ENCODE results near the gene APOA5. TPM values are rescaled to one million over a fixed set of nuclear protein-coding genes. Genes with fewer than 3 reads are reported as not detected.

APOA5 gene
- polyA plus RNA-seq, 1 donor, result 0.09 TPM

DNA sequence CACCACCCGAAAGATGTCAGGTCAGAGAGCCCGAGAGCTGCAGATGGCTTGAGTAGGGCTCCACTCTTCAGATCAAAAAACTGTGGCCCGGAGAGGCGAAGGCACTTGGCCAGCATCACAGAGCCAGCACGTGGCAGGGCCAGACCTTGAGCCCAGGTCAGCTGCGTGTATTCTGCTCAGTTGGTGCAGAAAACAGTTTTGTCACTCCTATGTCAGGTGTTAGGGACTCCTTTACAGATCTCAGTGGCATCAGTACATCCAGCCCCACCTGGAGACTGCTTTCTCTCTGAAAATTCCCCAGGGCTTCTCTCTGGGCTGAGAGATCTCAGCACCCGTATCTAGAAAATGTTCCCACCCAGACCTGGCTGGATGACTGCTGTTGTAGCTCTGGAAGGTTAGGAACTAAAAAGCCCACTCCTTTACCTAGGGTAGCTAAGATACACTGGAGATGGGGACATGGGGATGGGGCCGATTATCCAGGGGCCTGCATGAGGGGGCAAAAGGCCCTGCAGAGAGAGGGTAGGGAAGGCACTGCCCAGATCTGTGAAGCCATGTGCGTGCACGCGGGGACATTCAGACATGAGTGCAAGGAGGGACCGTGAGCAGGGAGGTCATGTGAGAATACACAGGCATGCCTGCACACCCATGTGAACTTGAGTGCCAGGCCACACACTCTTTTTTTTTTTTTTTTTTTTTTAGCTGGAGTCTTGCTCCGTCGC is 42.3 kb upstream of the APOA5 start:
- peak in 1 of 2 donors; percentile 71 for DNase-seq
- Histone ChIP-seq H3K36me3 (ENCODE audit: control insufficient read depth, insufficient read depth, low read length) (peaks cover 10% of the 10 kb centered on the region), H3K4me3 (ENCODE audit: low read length) (no peak overlapping the region), H3K4me1 (ENCODE audit: control insufficient read depth, insufficient read depth, low read length) (peaks cover 60% of the 10 kb centered on the region), H3K27ac (ENCODE audit: low read length) (peak overlapping the region; percentile 97), H3K9me3 (ENCODE audit: control insufficient read depth, low read depth, low read length) (no peaks in the 10 kb centered on the region), H3K27me3 (ENCODE audit: control insufficient read depth, insufficient read depth, low read length) (no peaks in the 10 kb centered on the region)
- no CpG with 5 or more reads among the region's 14 CpGs for WGBS (ENCODE audit: insufficient coverage, low lambda C conversion rate)

DNA sequence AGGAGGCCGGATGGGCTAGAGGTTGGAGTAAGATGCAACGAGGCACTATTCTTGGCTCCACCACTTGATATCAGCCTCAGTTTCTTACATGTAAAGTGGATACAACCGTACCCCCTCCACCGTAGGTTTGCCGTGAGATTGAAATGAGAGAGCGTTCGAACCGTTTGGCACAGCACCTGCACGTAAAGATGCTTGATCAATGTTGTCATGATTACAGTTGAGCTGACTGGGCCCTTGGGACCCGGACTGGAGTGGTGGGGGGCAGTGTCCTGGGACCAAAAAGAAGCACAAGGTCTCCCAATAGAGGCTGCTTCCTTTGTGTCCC is 41.8 kb upstream of the APOA5 start:
- peaks cover 10% of the 10 kb centered on the region for H3K36me3 ChIP-seq (ENCODE audit: control insufficient read depth, insufficient read depth, low read length)
- DNase-seq, result no peak
- no peaks in the 10 kb centered on the region for H3K27me3 ChIP-seq (ENCODE audit: control insufficient read depth, insufficient read depth, low read length)
- no peak overlapping the region for H3K4me3 ChIP-seq (ENCODE audit: low read length)
- H3K27ac ChIP-seq (ENCODE audit: low read length), result peak overlapping the region; percentile 97
- H3K9me3 ChIP-seq (ENCODE audit: control insufficient read depth, low read depth, low read length), result no peaks in the 10 kb centered on the region
- peaks cover 61% of the 10 kb centered on the region for H3K4me1 ChIP-seq (ENCODE audit: control insufficient read depth, insufficient read depth, low read length)
- 90% methylated on average over 2 of the region's 10 CpGs for WGBS (ENCODE audit: insufficient coverage, low lambda C conversion rate)

DNA sequence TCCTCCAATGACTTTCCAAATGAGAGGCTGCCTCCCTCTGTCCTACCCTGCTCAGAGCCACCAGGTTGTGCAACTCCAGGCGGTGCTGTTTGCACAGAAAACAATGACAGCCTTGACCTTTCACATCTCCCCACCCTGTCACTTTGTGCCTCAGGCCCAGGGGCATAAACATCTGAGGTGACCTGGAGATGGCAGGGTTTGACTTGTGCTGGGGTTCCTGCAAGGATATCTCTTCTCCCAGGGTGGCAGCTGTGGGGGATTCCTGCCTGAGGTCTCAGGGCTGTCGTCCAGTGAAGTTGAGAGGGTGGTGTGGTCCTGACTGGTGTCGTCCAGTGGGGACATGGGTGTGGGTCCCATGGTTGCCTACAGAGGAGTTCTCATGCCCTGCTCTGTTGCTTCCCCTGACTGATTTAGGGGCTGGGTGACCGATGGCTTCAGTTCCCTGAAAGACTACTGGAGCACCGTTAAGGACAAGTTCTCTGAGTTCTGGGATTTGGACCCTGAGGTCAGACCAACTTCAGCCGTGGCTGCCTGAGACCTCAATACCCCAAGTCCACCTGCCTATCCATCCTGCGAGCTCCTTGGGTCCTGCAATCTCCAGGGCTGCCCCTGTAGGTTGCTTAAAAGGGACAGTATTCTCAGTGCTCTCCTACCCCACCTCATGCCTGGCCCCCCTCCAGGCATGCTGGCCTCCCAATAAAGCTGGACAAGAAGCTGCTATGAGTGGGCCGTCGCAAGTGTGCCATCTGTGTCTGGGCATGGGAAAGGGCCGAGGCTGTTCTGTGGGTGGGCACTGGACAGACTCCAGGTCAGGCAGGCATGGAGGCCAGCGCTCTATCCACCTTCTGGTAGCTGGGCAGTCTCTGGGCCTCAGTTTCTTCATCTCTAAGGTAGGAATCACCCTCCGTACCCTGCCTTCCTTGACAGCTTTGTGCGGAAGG is 40.9 kb upstream of the APOA5 start:
- peak overlapping the region; percentile 97 for H3K27ac ChIP-seq (ENCODE audit: low read length)
- H3K36me3 ChIP-seq (ENCODE audit: control insufficient read depth, insufficient read depth, low read length), result peaks cover 10% of the 10 kb centered on the region
- H3K27me3 ChIP-seq (ENCODE audit: control insufficient read depth, insufficient read depth, low read length), result no peaks in the 10 kb centered on the region
- WGBS (ENCODE audit: insufficient coverage, low lambda C conversion rate), result no CpG with 5 or more reads among the region's 13 CpGs
- peak overlapping the region; percentile 21 for H3K4me3 ChIP-seq (ENCODE audit: low read length)
- DNase-seq, result no peak
- no peaks in the 10 kb centered on the region for H3K9me3 ChIP-seq (ENCODE audit: control insufficient read depth, low read depth, low read length)
- H3K4me1 ChIP-seq (ENCODE audit: control insufficient read depth, insufficient read depth, low read length), result peaks cover 61% of the 10 kb centered on the region

DNA sequence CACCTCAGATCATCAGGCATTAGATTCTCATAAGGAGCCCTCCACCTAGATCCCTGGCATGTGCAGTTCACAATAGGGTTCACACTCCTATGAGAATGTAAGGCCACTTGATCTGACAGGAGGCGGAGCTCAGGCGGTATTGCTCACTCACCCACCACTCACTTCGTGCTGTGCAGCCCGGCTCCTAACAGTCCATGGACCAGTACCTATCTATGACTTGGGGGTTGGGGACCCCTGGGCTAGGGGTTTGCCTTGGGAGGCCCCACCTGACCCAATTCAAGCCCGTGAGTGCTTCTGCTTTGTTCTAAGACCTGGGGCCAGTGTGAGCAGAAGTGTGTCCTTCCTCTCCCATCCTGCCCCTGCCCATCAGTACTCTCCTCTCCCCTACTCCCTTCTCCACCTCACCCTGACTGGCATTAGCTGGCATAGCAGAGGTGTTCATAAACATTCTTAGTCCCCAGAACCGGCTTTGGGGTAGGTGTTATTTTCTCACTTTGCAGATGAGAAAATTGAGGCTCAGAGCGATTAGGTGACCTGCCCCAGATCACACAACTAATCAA is 40.2 kb upstream of the APOA5 start:
- Histone ChIP-seq H3K4me1 (ENCODE audit: control insufficient read depth, insufficient read depth, low read length) (peaks cover 62% of the 10 kb centered on the region), H3K4me3 (ENCODE audit: low read length) (peak overlapping the region; percentile 21), H3K9me3 (ENCODE audit: control insufficient read depth, low read depth, low read length) (no peaks in the 10 kb centered on the region), H3K27ac (ENCODE audit: low read length) (peak overlapping the region; percentile 97), H3K36me3 (ENCODE audit: control insufficient read depth, insufficient read depth, low read length) (peaks cover 10% of the 10 kb centered on the region), H3K27me3 (ENCODE audit: control insufficient read depth, insufficient read depth, low read length) (no peaks in the 10 kb centered on the region)
- DNase-seq, result no peak
- no CpG with 5 or more reads among the region's 7 CpGs for WGBS (ENCODE audit: insufficient coverage, low lambda C conversion rate)

GRCh38 chr11:116830184-116830912 is 38.7 kb upstream of the APOA5 start:
- Histone ChIP-seq H3K4me1 (ENCODE audit: control insufficient read depth, insufficient read depth, low read length) (peaks cover 67% of the 10 kb centered on the region), H3K9me3 (ENCODE audit: control insufficient read depth, low read depth, low read length) (no peaks in the 10 kb centered on the region), H3K27ac (ENCODE audit: low read length) (peak overlapping the region; percentile 97), H3K27me3 (ENCODE audit: control insufficient read depth, insufficient read depth, low read length) (no peaks in the 10 kb centered on the region), H3K4me3 (ENCODE audit: low read length) (peak overlapping the region; percentile 58), H3K36me3 (ENCODE audit: control insufficient read depth, insufficient read depth, low read length) (peaks cover 8% of the 10 kb centered on the region)
- WGBS (ENCODE audit: insufficient coverage, low lambda C conversion rate), result no CpG with 5 or more reads among the region's 17 CpGs
- no peak for DNase-seq

GRCh38 chr11:116829525-116830183 is 38.0 kb upstream of the APOA5 start, which contains the start of gene APOC3:
Gene APOC3, plus strand, starts transcription at chr11:116829907. Its CDS starts 676 bp downstream, at chr11:116830583.
- H3K9me3 ChIP-seq (ENCODE audit: control insufficient read depth, low read depth, low read length), result no peaks in the 10 kb centered on the region
- H3K4me1 ChIP-seq (ENCODE audit: control insufficient read depth, insufficient read depth, low read length), result peaks cover 66% of the 10 kb centered on the region
- H3K4me3 ChIP-seq (ENCODE audit: low read length), result peak within 1 kb of the TSS; percentile 58
- peaks cover 4% of the 10 kb centered on the region for H3K36me3 ChIP-seq (ENCODE audit: control insufficient read depth, insufficient read depth, low read length)
- DNase-seq, result peak; percentile 87 to 88
- WGBS (ENCODE audit: insufficient coverage, low lambda C conversion rate), result no CpG with 5 or more reads among the region's 9 CpGs
- H3K27me3 ChIP-seq (ENCODE audit: control insufficient read depth, insufficient read depth, low read length), result no peaks in the 10 kb centered on the region
- H3K27ac ChIP-seq (ENCODE audit: low read length), result peak within 1 kb of the TSS; percentile 97

DNA sequence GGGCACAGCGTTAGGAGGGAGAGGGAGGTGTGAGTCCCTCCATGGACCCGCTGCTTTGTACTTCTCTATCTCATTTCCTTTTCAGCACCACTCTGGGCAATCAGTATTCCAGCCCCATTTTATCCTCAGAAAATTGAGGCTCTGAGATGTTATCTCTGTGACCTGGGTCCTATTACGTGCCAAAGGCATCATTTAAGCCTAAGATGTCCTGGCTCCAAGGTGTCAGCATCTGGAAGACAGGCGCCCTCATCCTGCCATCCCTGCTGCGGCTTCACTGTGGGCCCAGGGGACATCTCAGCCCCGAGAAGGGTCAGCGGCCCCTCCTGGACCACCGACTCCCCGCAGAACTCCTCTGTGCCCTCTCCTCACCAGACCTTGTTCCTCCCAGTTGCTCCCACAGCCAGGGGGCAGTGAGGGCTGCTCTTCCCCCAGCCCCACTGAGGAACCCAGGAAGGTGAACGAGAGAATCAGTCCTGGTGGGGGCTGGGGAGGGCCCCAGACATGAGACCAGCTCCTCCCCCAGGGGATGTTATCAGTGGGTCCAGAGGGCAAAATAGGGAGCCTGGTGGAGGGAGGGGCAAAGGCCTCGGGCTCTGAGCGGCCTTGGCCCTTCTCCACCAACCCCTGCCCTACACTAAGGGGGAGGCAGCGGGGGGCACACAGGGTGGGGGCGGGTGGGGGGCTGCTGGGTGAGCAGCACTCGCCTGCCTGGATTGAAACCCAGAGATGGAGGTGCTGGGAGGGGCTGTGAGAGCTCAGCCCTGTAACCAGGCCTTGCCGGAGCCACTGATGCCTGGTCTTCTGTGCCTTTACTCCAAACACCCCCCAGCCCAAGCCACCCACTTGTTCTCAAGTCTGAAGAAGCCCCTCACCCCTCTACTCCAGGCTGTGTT is 37.2 kb upstream of the APOA5 start:
- peak; percentile 91 to 97 for DNase-seq
- H3K4me3 ChIP-seq (ENCODE audit: low read length), result peak overlapping the region; percentile 58
- no CpG with 5 or more reads among the region's 16 CpGs for WGBS (ENCODE audit: insufficient coverage, low lambda C conversion rate)
- no peaks in the 10 kb centered on the region for H3K9me3 ChIP-seq (ENCODE audit: control insufficient read depth, low read depth, low read length)
- peak overlapping the region; percentile 97 for H3K27ac ChIP-seq (ENCODE audit: low read length)
- peaks cover 4% of the 10 kb centered on the region for H3K36me3 ChIP-seq (ENCODE audit: control insufficient read depth, insufficient read depth, low read length)
- H3K4me1 ChIP-seq (ENCODE audit: control insufficient read depth, insufficient read depth, low read length), result peaks cover 70% of the 10 kb centered on the region
- no peaks in the 10 kb centered on the region for H3K27me3 ChIP-seq (ENCODE audit: control insufficient read depth, insufficient read depth, low read length)

DNA sequence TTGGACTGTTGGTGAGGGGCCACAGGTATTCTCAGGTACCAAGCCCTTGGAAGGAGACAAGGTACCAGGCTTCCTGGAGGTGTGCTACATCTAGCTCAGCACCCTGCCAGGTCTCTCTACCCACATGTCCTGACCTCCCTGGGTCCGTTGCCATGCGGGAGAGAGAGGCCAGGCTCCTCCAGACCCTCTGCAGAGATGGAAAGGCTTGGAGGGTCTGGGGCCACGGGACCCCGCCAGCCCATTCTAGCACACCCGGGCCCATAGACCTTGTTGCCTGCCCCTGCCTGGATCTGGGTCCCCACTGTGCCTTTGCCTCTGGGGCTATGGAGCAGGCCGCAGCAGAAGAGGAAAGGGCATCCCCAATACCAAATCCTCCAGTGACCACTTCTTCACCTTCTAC is 35.8 kb upstream of the APOA5 start:
- peaks cover 2% of the 10 kb centered on the region for H3K36me3 ChIP-seq (ENCODE audit: control insufficient read depth, insufficient read depth, low read length)
- H3K9me3 ChIP-seq (ENCODE audit: control insufficient read depth, low read depth, low read length), result no peaks in the 10 kb centered on the region
- H3K4me1 ChIP-seq (ENCODE audit: control insufficient read depth, insufficient read depth, low read length), result peaks cover 81% of the 10 kb centered on the region
- DNase-seq, result no peak
- H3K4me3 ChIP-seq (ENCODE audit: low read length), result no peak overlapping the region
- peak overlapping the region; percentile 97 for H3K27ac ChIP-seq (ENCODE audit: low read length)
- no CpG with 5 or more reads among the region's 6 CpGs for WGBS (ENCODE audit: insufficient coverage, low lambda C conversion rate)
- H3K27me3 ChIP-seq (ENCODE audit: control insufficient read depth, insufficient read depth, low read length), result no peaks in the 10 kb centered on the region

Data from large intestine (tissue), 3 donors.